NCI-H1105 (cell line): ENCODE data around the gene GRB10.
"Not testable (repeated sequence)": the region's sequence is repeated elsewhere in the genome, so short reads cannot be mapped to it uniquely, and the experiment has no call there.

ENCODE experiments used
- DNase-seq: peaks from one replicate; lab custom pipeline; 2025; lab: John Stamatoyannopoulos, UW

The GRB10 gene

GRCh38 chr7:50743016-50743415, 39.7 kb downstream of the GRB10 start:
- DNase-seq = no peak

GRCh38 chr7:50742401-50742800, 40.3 kb downstream of the GRB10 start:
- no peak for DNase-seq

- no peak for DNase-seq
These were observed 42.8 kb downstream of the GRB10 start for GRCh38 chr7:50739744-50740435.

- DNase-seq = no peak
These were observed 43.8 kb downstream of the GRB10 start for GRCh38 chr7:50738932-50739331.

- DNase-seq = not testable (repeated sequence)
These were observed 46.9 kb downstream of the GRB10 start for GRCh38 chr7:50735836-50736235.

GRCh38 chr7:50735333-50735732, 47.4 kb downstream of the GRB10 start:
- no peak for DNase-seq

GRCh38 chr7:50734246-50734645, 48.5 kb downstream of the GRB10 start:
- DNase-seq = no peak

- DNase-seq = no peak
These were observed 49.1 kb downstream of the GRB10 start for GRCh38 chr7:50733552-50733951.

GRCh38 chr7:50731703-50732582, 50.8 kb downstream of the GRB10 start:
- DNase-seq = no peak

- no peak for DNase-seq
These were observed 52.0 kb downstream of the GRB10 start for GRCh38 chr7:50730446-50731400.

GRCh38 chr7:50729962-50730361, 52.7 kb downstream of the GRB10 start:
- no peak for DNase-seq

- no peak for DNase-seq
These were observed 54.5 kb downstream of the GRB10 start for GRCh38 chr7:50728184-50728583.

- no peak for DNase-seq
These were observed 55.0 kb downstream of the GRB10 start for GRCh38 chr7:50727711-50728110.

GRCh38 chr7:50727072-50727471, 55.6 kb downstream of the GRB10 start:
- no peak for DNase-seq

- no peak for DNase-seq
These were observed 56.9 kb downstream of the GRB10 start for GRCh38 chr7:50725774-50726173.

- no peak for DNase-seq
These were observed 57.9 kb downstream of the GRB10 start for GRCh38 chr7:50724526-50725520.

GRCh38 chr7:50723888-50724287, 58.8 kb downstream of the GRB10 start:
- no peak for DNase-seq

GRCh38 chr7:50723173-50723572, 59.5 kb downstream of the GRB10 start:
- no peak for DNase-seq

- DNase-seq = no peak
These were observed 60.9 kb downstream of the GRB10 start for GRCh38 chr7:50721661-50722259.

GRCh38 chr7:50721160-50721559, 61.5 kb downstream of the GRB10 start:
- no peak for DNase-seq

- DNase-seq = no peak
These were observed 62.4 kb downstream of the GRB10 start for GRCh38 chr7:50720295-50720694.
